Heart left ventricle (tissue), 13 donors: ENCODE measurements around the gene GOLGA8J.

Experiments
- CTCF ChIP-seq, 12 donors: fragments of 200-600 bp; sonication (generic) in 4 of 12; IDR thresholded peaks; one replicate each; pipeline versions ENCODE4 v1.5.0 to v1.8.0; 2018 to 2022; ENCODE audit warnings: antibody characterized with exemption in 12 of 12, mild to moderate bottlenecking in 5 of 12
- POLR2A ChIP-seq, 2 donors: fragments of 450-650 bp; IDR thresholded peaks; one replicate each; pipeline ENCODE4 v1.6.1; 2017; ENCODE audit warnings: antibody characterized with exemption in 2 of 2, mild to moderate bottlenecking in 2 of 2, moderate library complexity in 2 of 2
- donor health status: ischemic (EF 13 %, LVEDD 7.1; RV severe dilation, severe dysfunction).
- donor health status: DM: no; HTN: yes; CAD: no.
- donor health status: DM: no; HTN: no; CAD: no.
- donor health status: ischemic (EF 25% LVEDD 6.9; RV normal size, moderate dysfunction).
- donor health status: ischemic (EF 25% LVEDD 5.7; RV mildly dilated, moderate dysfunction).
- donor health status: ischemic (EF 35%, LVEDD 5.7; RV mildly dilated, moderate dysfunction).
- donor health status: nonischemic (EF 11% LVEDD 7.7; RV severe dilation, severe dysfunction).
- donor health status: DM: yes; HTN: yes; CAD: no.
- donor health status: PGD.
- donor health status: ischemic (EF 29% LVEDD 5.4; RV normal size, mild dysfunction).
- donor health status: nonischemic (EF 23%, LVEDD 6.1; RV moderate dilation, normal function).

- no peak for TF ChIP-seq CTCF (IDR thresholded peaks at IDR 0.05)
- no peak for TF ChIP-seq POLR2A (IDR thresholded peaks at IDR 0.05)
Observed at GRCh38 chr15:30036036-30036703, 46.6 kb upstream of the GOLGA8J start.
